ENCODE data around the gene KRTAP4-1. TPM values are rescaled to one million over a fixed set of nuclear protein-coding genes. Genes with fewer than 3 reads are reported as not detected.

KRTAP4-1 gene
- total RNA-seq, 1 experiment from 2014 or later = not detected

Other genes starting within 250 kb of the KRTAP4-1 start
- not detected in 2 replicates for gene KRT23, start 247.3 kb downstream of the KRTAP4-1 start, total RNA-seq (2014; rRNA removed)
- gene KRT39, start 218.0 kb downstream of the KRTAP4-1 start, total RNA-seq (2014; rRNA removed) = not detected in 2 replicates
- not detected in 2 replicates for gene KRT40, start 200.6 kb downstream of the KRTAP4-1 start, total RNA-seq (2014; rRNA removed)
- not detected in 2 replicates for gene KRTAP3-3, start 190.7 kb downstream of the KRTAP4-1 start, total RNA-seq (2014; rRNA removed)
- not detected in 2 replicates for gene KRTAP3-2, start 185.0 kb downstream of the KRTAP4-1 start, total RNA-seq (2014; rRNA removed)
- not detected in 2 replicates for gene KRTAP3-1, start 175.8 kb downstream of the KRTAP4-1 start, total RNA-seq (2014; rRNA removed)
- 2.8 and 6.0 TPM in 2 replicates for gene KRTAP1-5, start 157.7 kb downstream of the KRTAP4-1 start, total RNA-seq (2014; rRNA removed)
- gene KRTAP1-4, start 154.7 kb downstream of the KRTAP4-1 start, total RNA-seq (2014; rRNA removed) = not detected in 2 replicates
- not detected in 2 replicates for gene KRTAP1-3, start 150.0 kb downstream of the KRTAP4-1 start, total RNA-seq (2014; rRNA removed)
- not detected in 2 replicates for gene KRTAP1-1, start 143.5 kb downstream of the KRTAP4-1 start, total RNA-seq (2014; rRNA removed)
- gene KRTAP2-1, start 137.6 kb downstream of the KRTAP4-1 start, total RNA-seq (2014; rRNA removed) = not detected in 2 replicates
- not detected in 2 replicates for gene KRTAP2-2, start 129.7 kb downstream of the KRTAP4-1 start, total RNA-seq (2014; rRNA removed)
- gene KRTAP2-3, start 124.8 kb downstream of the KRTAP4-1 start, total RNA-seq (2014; rRNA removed) = 0.80 and 3.4 TPM in 2 replicates
- not detected in 2 replicates for gene KRTAP2-4, start 119.0 kb downstream of the KRTAP4-1 start, total RNA-seq (2014; rRNA removed)
- gene KRTAP4-7, start 100.8 kb downstream of the KRTAP4-1 start, total RNA-seq (2014; rRNA removed) = not detected in 2 replicates
- not detected in 2 replicates for gene KRTAP4-8, start 86.8 kb downstream of the KRTAP4-1 start, total RNA-seq (2014; rRNA removed)
- gene KRTAP4-16, start 82.7 kb downstream of the KRTAP4-1 start, total RNA-seq (2014; rRNA removed) = not detected in 2 replicates
- gene KRTAP4-9, start 79.5 kb downstream of the KRTAP4-1 start, total RNA-seq (2014; rRNA removed) = not detected in 2 replicates
- gene KRTAP4-11, start 66.5 kb downstream of the KRTAP4-1 start, total RNA-seq (2014; rRNA removed) = not detected in 2 replicates
- gene KRTAP4-12, start 60.7 kb downstream of the KRTAP4-1 start, total RNA-seq (2014; rRNA removed) = not detected in 2 replicates
- not detected in 2 replicates for gene KRTAP4-6, start 44.4 kb downstream of the KRTAP4-1 start, total RNA-seq (2014; rRNA removed)
- gene KRTAP4-5, start 35.1 kb downstream of the KRTAP4-1 start, total RNA-seq (2014; rRNA removed) = not detected in 2 replicates
- gene KRTAP4-4, start 24.2 kb downstream of the KRTAP4-1 start, total RNA-seq (2014; rRNA removed) = not detected in 2 replicates
- not detected in 2 replicates for gene KRTAP4-3, start 16.7 kb downstream of the KRTAP4-1 start, total RNA-seq (2014; rRNA removed)
- not detected in 2 replicates for gene KRTAP4-2, start 6.7 kb downstream of the KRTAP4-1 start, total RNA-seq (2014; rRNA removed)
- gene KRTAP9-1, start 5.0 kb upstream of the KRTAP4-1 start, total RNA-seq (2014; rRNA removed) = not detected in 2 replicates
- gene KRTAP9-2, start 41.7 kb upstream of the KRTAP4-1 start, total RNA-seq (2014; rRNA removed) = not detected in 2 replicates
- not detected in 2 replicates for gene KRTAP9-3, start 47.5 kb upstream of the KRTAP4-1 start, total RNA-seq (2014; rRNA removed)
- gene KRTAP9-8, start 53.1 kb upstream of the KRTAP4-1 start, total RNA-seq (2014; rRNA removed) = not detected in 2 replicates
- not detected in 2 replicates for gene KRTAP9-4, start 64.8 kb upstream of the KRTAP4-1 start, total RNA-seq (2014; rRNA removed)
- gene KRTAP9-9, start 70.5 kb upstream of the KRTAP4-1 start, total RNA-seq (2014; rRNA removed) = not detected in 2 replicates
- not detected in 2 replicates for gene KRTAP9-6, start 80.5 kb upstream of the KRTAP4-1 start, total RNA-seq (2014; rRNA removed)
- gene KRTAP9-7, start 90.8 kb upstream of the KRTAP4-1 start, total RNA-seq (2014; rRNA removed) = not detected in 2 replicates
- gene KRTAP29-1, start 117.9 kb upstream of the KRTAP4-1 start, total RNA-seq (2014; rRNA removed) = not detected in 2 replicates
- not detected in 2 replicates for gene KRTAP16-1, start 124.4 kb upstream of the KRTAP4-1 start, total RNA-seq (2014; rRNA removed)
- not detected in 2 replicates for gene KRTAP17-1, start 130.8 kb upstream of the KRTAP4-1 start, total RNA-seq (2014; rRNA removed)
- gene KRT33A, start 165.9 kb upstream of the KRTAP4-1 start, total RNA-seq (2014; rRNA removed) = not detected in 2 replicates
- not detected in 2 replicates for gene KRT33B, start 184.9 kb upstream of the KRTAP4-1 start, total RNA-seq (2014; rRNA removed)
- 0.29 and 1.0 TPM in 2 replicates for gene KRT34, start 197.4 kb upstream of the KRTAP4-1 start, total RNA-seq (2014; rRNA removed)
- gene KRT31, start 212.7 kb upstream of the KRTAP4-1 start, total RNA-seq (2014; rRNA removed) = not detected in 2 replicates
- gene KRT37, start 239.7 kb upstream of the KRTAP4-1 start, total RNA-seq (2014; rRNA removed) = not detected in 2 replicates

Measured in LHCN-M2 (cell line).